Astrocyte (in vitro differentiated cells and primary cell): Measurements from ENCODE around the gene BPIFB6.

Experiments
- CTCF ChIP-seq: IDR thresholded peaks from 2 replicates; pipeline ENCODE4 v1.5.1; 2011; ENCODE audit warnings: low read depth, mild to moderate bottlenecking, inconsistent platforms, low read length, moderate library complexity; ENCODE audit not compliant: insufficient read depth
- EZH2 ChIP-seq: IDR thresholded peaks from 2 replicates; pipeline ENCODE4 v1.6.1; 2012; ENCODE audit warnings: mild to moderate bottlenecking, low read length, inconsistent platforms; ENCODE audit not compliant: insufficient read depth

- no peak for TF ChIP-seq EZH2
- no peak for TF ChIP-seq CTCF
These were observed 37.9 kb upstream of the BPIFB6 start for GRCh38 chr20:32993496-32994050.
